Heart left ventricle (tissue), 13 donors: ENCODE measurements around the gene HELZ2.

Experiments
- CTCF ChIP-seq, 12 donors: fragments of 200-600 bp; sonication (generic) in 4 of 12; IDR thresholded peaks; one replicate each; pipeline versions ENCODE4 v1.5.0 to v1.8.0; 2018 to 2022; ENCODE audit warnings: antibody characterized with exemption in 12 of 12, mild to moderate bottlenecking in 5 of 12
- POLR2A ChIP-seq, 2 donors: fragments of 450-650 bp; IDR thresholded peaks; one replicate each; pipeline ENCODE4 v1.6.1; 2017; ENCODE audit warnings: antibody characterized with exemption in 2 of 2, mild to moderate bottlenecking in 2 of 2, moderate library complexity in 2 of 2
- donor health status: ischemic (EF 13 %, LVEDD 7.1; RV severe dilation, severe dysfunction).
- donor health status: DM: no; HTN: yes; CAD: no.
- donor health status: DM: no; HTN: no; CAD: no.
- donor health status: ischemic (EF 25% LVEDD 6.9; RV normal size, moderate dysfunction).
- donor health status: ischemic (EF 25% LVEDD 5.7; RV mildly dilated, moderate dysfunction).
- donor health status: ischemic (EF 35%, LVEDD 5.7; RV mildly dilated, moderate dysfunction).
- donor health status: nonischemic (EF 11% LVEDD 7.7; RV severe dilation, severe dysfunction).
- donor health status: DM: yes; HTN: yes; CAD: no.
- donor health status: PGD.
- donor health status: ischemic (EF 29% LVEDD 5.4; RV normal size, mild dysfunction).
- donor health status: nonischemic (EF 23%, LVEDD 6.1; RV moderate dilation, normal function).

- TF ChIP-seq CTCF (IDR thresholded peaks at IDR 0.05) (no peak), POLR2A (IDR thresholded peaks at IDR 0.05) (no peak)
These were observed 1.8 kb downstream of the HELZ2 start for GRCh38 chr20:63572071-63572787.
